WTC11 (cell line): Measurements from ENCODE around the gene FMNL2.

Experiments used
- ATF3 ChIP-seq: sonication (generic); formaldehyde crosslinking; conservative IDR thresholded peaks from 2 replicates; pipeline ENCODE4 v1.8.1; 2022; ENCODE audit warnings: mild to moderate bottlenecking, missing genetic modification reagents
- CREM ChIP-seq: sonication (generic); formaldehyde crosslinking; IDR thresholded peaks from 2 replicates; pipeline ENCODE4 v1.8.1; 2022; ENCODE audit warnings: mild to moderate bottlenecking, missing genetic modification reagents, moderate library complexity
- NR2C2 ChIP-seq: sonication (generic); formaldehyde crosslinking; IDR thresholded peaks from 2 replicates; pipeline ENCODE4 v1.8.0; 2022; ENCODE audit warnings: mild to moderate bottlenecking, missing genetic modification reagents
- PRDM15 ChIP-seq: sonication (generic); formaldehyde crosslinking; IDR thresholded peaks from 2 replicates; pipeline ENCODE4 v1.8.0; 2022; ENCODE audit warnings: missing genetic modification reagents
- SMAD3 ChIP-seq: sonication (generic); formaldehyde crosslinking; IDR thresholded peaks from 2 replicates; pipeline ENCODE4 v1.8.0; 2022; ENCODE audit warnings: missing genetic modification reagents, mild to moderate bottlenecking, borderline replicate concordance
- SP1 ChIP-seq: sonication (generic); formaldehyde crosslinking; conservative IDR thresholded peaks from 2 replicates; pipeline ENCODE4 v1.8.1; 2022; ENCODE audit warnings: missing genetic modification reagents
- USF1 ChIP-seq: sonication (generic); formaldehyde crosslinking; IDR thresholded peaks from 2 replicates; pipeline ENCODE4 v1.8.0; 2022; ENCODE audit warnings: mild to moderate bottlenecking, missing genetic modification reagents
- TF ChIP-seq, protein P1 (sequence below): fragments of 200-600 bp; IDR thresholded peaks from 2 replicates; pipeline ENCODE4 v1.8.0; 2022; ENCODE audit warnings: antibody characterized with exemption
- TF ChIP-seq, protein P2 (sequence below): sonication (generic); formaldehyde crosslinking; IDR thresholded peaks from 2 replicates; pipeline ENCODE4 v1.8.0; 2022; ENCODE audit warnings: mild to moderate bottlenecking, missing genetic modification reagents

DNA sequence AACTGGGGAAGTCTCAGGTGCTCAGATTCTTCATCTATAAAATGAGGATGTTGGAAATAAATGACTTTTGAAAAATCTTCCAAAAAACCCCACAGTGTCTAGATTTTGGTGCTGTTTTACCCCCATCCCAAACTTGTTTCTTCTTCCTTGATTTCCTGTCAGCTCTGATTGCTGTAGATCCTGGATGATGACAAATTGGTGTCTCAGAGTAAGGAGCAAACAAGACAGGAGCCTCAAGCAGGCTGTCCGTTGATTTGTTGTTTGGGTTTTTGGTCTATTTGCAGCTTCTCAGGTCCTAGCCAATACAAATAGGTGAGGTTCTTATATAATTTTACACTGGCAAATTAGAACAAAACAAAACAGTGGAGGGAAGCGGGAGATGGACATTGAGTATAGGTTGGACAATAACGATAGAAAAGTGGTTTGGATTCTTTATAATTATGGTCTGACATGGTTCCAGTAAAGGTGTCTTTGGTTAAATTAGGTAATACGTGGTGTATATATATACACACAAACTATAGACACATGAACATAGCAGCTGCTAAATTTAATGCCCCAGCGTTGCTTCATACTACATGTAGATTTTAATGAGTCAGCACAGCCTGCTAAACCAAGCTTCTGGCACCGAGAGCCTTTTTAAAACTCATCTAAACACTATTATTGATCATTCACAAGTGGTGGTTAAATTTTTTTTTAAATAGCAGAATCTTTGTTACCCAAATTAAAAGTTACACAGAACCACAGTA is 142.5 kb downstream of the FMNL2 start:
- TF ChIP-seq USF1 (CRISPR knock-in tag): no peak
- TF ChIP-seq, protein P1, sequence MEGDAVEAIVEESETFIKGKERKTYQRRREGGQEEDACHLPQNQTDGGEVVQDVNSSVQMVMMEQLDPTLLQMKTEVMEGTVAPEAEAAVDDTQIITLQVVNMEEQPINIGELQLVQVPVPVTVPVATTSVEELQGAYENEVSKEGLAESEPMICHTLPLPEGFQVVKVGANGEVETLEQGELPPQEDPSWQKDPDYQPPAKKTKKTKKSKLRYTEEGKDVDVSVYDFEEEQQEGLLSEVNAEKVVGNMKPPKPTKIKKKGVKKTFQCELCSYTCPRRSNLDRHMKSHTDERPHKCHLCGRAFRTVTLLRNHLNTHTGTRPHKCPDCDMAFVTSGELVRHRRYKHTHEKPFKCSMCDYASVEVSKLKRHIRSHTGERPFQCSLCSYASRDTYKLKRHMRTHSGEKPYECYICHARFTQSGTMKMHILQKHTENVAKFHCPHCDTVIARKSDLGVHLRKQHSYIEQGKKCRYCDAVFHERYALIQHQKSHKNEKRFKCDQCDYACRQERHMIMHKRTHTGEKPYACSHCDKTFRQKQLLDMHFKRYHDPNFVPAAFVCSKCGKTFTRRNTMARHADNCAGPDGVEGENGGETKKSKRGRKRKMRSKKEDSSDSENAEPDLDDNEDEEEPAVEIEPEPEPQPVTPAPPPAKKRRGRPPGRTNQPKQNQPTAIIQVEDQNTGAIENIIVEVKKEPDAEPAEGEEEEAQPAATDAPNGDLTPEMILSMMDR: no peak
- no peak for TF ChIP-seq SMAD3 (CRISPR knock-in tag)
- TF ChIP-seq, protein P2, sequence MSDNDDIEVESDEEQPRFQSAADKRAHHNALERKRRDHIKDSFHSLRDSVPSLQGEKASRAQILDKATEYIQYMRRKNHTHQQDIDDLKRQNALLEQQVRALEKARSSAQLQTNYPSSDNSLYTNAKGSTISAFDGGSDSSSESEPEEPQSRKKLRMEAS: no peak
- TF ChIP-seq SP1 (CRISPR knock-in tag): no peak
- TF ChIP-seq ATF3 (CRISPR knock-in tag): no peak
- no peak for TF ChIP-seq PRDM15
- TF ChIP-seq CREM: no peak
- no peak for TF ChIP-seq NR2C2 (CRISPR knock-in tag)
